ENCODE results near the gene PLPPR2.
"Not testable (repeated sequence)": the region's sequence is repeated elsewhere in the genome, so short reads cannot be mapped to it uniquely, and the experiment has no call there.

Gene PLPPR2

GRCh38 chr19:11340099-11340467 lies 15.1 kb upstream of the PLPPR2 start:
- DNase-seq: not testable (repeated sequence)

- no peak for DNase-seq
Measured at GRCh38 chr19:11342429-11342828, 12.8 kb upstream of the PLPPR2 start.

- no peak for DNase-seq
Measured at GRCh38 chr19:11345122-11345803, 10.0 kb upstream of the PLPPR2 start.

- DNase-seq: peak; percentile 99
Measured at GRCh38 chr19:11346104-11346940, 8.9 kb upstream of the PLPPR2 start, which contains the start of the genes CCDC159 and TMEM205. TSS of gene CCDC159 (plus strand) at chr19:11346519. CDS start at chr19:11346607, 88 bp downstream. TSS of gene TMEM205 (minus strand) at chr19:11346268. CDS start at chr19:11345619, 649 bp downstream.

GRCh38 chr19:11347546-11348039 lies 7.6 kb upstream of the PLPPR2 start:
- no peak for DNase-seq

GRCh38 chr19:11349171-11349570 lies 6.1 kb upstream of the PLPPR2 start:
- DNase-seq: no peak

GRCh38 chr19:11354102-11354501 lies 1.1 kb upstream of the PLPPR2 start:
- DNase-seq: not testable (repeated sequence)

- DNase-seq: no peak
Measured at GRCh38 chr19:11356074-11356397, 804 bp downstream of the PLPPR2 start.

- peak; percentile 11 for DNase-seq
Measured at GRCh38 chr19:11356676-11357550, 1.7 kb downstream of the PLPPR2 start.

- DNase-seq: no peak
Measured at GRCh38 chr19:11359421-11359820, 4.2 kb downstream of the PLPPR2 start.

- no peak for DNase-seq
Measured at GRCh38 chr19:11361037-11361770, 6.0 kb downstream of the PLPPR2 start.

GRCh38 chr19:11361771-11362731 lies 6.8 kb downstream of the PLPPR2 start:
- no peak for DNase-seq

GRCh38 chr19:11363881-11364280 lies 8.6 kb downstream of the PLPPR2 start:
- no peak for DNase-seq

GRCh38 chr19:11364296-11364904 lies 9.2 kb downstream of the PLPPR2 start:
- DNase-seq: no peak

GRCh38 chr19:11364935-11365334 lies 9.7 kb downstream of the PLPPR2 start:
- DNase-seq: no peak

GRCh38 chr19:11365557-11366117 lies 10.4 kb downstream of the PLPPR2 start:
- no peak for DNase-seq

- no peak for DNase-seq
Measured at GRCh38 chr19:11367528-11367927, 12.3 kb downstream of the PLPPR2 start.

GRCh38 chr19:11370744-11371143 lies 15.5 kb downstream of the PLPPR2 start:
- no peak for DNase-seq

GRCh38 chr19:11373166-11373884 lies 18.1 kb downstream of the PLPPR2 start:
- DNase-seq: peak; percentile 80

All from NCI-H1092 (cell line).